NCI-H446 treated with DMSO at 0.1 percent for 48 hours (cell line): ENCODE measurements around the gene SLC16A7.

Experiments used
- DNase-seq: peaks from one replicate; lab custom pipeline; 2025; lab: John Stamatoyannopoulos, UW

The SLC16A7 gene

DNA sequence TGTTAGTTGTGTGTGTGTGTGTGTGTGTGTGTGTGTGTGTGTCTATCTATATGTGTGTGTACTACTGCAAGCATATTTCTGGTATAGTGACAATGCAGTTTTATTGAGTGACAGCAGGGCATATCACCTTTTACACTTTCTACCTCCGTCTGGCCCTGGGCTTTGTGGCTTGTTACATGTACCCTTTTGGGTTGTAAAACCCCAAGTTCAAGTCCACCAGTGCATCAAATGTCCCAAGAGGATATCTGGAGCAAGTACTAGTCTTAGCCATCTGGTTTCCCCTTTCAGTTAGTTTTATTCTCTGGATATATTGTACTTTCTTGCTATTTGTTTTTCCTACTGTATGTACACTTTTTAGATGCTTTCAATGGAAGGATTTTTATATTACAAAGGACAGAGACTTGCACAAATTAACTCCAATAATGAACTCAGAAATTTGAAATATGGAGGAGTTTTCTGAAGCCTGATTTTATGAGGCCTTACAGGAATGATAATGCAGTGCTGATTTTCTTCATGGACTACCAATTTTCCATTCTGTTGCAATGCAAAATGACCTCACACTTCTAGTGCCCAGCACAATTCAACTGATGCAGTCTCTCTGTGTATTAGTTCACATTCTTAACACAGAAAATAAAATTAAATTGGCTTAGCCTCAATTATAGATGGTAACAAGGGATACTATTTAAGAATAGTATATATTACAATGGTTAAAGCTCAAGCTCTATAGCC is 29.1 kb downstream of the SLC16A7 start:
- no peak for DNase-seq

DNA sequence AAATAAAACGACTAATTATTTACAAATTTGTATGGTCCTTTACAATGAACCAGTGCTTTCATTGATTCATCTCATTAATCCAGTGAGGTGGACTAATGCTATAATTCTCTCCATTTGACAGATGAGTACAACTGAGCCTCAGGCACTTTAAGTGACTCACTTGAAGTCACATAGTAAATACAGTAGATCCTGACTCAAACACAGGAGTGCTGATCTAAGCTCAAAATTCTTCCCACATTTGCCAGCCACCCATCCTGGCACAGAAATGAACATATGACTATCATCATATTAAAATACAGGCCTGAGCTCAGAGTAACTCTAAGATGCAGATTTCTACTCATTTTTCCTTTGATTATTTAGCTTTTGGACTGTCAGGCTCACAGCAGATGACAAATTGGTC is 30.6 kb downstream of the SLC16A7 start:
- DNase-seq = no peak

DNA sequence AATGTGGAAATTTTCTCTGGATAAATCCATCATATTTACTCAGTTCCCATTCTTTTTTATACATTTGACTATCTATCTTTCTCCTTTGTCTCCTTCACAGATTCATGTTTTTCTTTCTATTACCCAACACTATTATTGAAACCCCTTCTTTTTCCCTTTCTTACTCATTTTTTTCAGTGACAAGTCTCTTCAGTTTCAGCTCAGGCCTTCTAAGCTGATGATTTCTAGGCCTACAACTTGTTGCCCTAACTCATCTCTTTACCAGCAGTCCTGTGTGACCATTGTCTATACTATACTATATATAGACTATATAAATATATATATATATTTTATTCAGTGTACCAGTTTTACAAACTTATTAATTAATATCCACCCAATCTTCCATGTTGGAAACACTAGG is 31.8 kb downstream of the SLC16A7 start:
- no peak for DNase-seq

DNA sequence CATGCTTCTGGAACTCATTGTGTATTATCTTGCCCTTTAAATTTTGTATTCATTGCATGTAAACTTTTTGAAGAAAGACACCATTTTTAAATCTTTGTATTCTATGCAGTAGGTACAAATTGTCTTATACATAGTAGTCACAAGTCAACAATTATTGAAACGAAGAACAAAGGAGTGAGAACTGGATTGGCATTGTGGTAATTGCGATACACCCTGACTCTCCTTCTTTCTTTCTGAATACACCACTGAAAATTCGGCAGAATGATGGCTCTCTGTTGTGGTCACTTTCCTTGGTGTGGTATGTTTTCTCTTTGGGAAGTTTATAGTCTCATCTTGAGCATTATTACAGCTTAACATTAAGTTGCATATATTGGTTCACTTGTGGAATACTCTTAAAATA is 34.1 kb downstream of the SLC16A7 start:
- no peak for DNase-seq

DNA sequence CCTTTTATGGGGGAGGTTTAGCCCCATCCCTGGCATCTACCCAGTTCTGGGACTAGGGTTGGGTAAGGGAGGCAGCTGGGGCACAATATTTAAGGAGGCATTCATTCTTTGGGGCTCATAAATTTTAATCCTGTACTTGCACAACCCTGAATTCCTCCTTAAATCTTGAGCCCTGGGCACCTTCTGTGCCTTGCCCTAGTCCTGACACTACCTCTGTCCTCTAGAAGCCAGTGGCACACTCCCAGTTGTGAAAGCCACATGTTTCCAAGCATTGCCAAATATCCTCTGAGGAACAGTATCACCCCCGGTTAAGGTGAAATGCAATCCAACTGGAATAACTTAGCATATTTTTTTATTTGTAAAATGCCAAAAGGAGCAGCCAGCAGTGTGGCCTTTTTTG is 36.6 kb downstream of the SLC16A7 start:
- no peak for DNase-seq

DNA sequence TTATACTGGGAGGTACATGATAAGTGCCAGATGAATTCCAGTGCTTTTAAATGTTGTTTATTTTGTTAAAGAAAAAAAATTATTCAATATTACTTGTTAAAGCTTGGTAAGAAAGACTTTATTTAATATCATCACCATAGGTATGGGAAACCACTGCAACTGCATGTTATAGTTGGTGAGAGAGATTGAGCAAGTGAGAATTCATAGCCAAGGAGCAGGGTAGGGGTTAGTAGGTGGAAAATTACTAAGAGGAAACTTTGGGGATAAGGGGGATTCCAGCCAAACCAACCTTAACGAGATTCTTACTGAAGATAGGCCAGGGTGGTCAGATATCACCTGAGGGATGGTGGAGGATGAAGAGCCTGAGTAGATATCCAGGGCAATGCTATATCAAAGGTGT is 38.4 kb downstream of the SLC16A7 start:
- no peak for DNase-seq

DNA sequence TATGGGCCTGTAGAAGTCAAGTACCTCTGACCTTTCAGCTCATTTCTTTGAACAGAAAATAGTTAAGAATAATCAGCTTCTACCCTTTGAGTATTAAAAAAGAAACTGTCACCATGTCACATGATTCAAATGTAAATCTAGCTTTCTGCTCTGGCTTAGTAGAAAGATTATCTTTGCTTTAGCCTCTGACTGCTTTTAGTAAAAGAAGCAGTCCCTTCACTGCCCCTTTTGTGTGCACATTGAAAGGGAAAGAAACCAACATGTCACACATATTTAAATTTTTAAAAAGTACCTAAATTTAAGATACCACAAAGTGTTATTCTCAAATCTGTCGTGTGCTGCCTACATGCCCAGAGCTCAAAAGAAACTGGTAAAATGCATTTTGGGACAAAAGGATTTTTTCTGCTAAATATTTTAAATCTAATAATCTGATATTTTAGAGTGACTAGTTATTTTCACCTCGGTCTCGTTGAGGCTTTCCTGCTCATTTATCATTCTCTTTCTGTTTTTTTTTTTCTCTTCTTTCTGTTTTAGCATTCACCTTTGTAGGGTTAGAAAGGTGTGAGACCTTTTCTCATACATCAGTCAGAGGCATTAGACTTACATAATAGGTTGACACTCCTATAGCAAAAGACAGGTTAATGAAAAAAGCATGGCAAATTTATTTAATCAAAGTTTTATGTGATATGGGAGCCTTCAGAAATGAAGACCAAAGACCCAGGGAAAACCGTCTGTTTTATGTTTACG is 41.3 kb downstream of the SLC16A7 start:
- no peak for DNase-seq

DNA sequence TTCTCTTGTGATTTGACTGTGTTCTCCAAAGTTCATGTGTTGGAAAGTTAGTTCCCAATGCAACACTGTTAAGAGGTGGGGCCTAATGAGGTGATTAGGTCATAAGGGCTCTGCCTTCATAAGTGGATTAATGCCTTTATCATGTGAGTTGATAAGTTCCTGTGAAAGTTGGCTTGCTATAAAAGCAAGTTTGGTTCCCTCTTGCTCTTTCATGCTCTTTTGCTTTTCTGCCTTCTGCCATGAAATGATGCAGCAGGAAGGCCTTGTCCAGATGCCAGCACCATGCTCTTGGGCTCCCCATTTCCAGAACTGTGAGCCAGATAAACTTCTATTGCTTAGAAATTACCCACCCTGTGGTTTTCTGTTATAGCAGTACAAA is 41.9 kb downstream of the SLC16A7 start:
- no peak for DNase-seq

DNA sequence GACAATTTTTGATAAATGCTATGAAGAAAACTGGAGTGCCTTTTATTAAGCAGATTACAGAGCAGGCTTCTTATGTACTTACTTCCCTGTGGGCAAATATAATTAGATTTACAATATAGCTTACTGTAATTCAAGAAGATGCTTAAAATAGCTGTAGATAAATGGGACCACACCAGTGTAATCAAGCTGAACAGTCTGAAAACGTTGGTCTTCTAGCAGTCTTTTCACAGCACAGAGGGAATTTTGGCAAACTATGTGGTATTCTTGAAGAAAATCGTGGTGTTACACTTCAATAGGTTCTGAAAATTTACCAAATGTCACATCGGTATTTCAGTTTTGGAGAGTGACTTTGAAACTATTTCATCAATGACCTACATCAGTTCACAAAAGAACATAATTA is 47.7 kb downstream of the SLC16A7 start:
- DNase-seq = no peak

DNA sequence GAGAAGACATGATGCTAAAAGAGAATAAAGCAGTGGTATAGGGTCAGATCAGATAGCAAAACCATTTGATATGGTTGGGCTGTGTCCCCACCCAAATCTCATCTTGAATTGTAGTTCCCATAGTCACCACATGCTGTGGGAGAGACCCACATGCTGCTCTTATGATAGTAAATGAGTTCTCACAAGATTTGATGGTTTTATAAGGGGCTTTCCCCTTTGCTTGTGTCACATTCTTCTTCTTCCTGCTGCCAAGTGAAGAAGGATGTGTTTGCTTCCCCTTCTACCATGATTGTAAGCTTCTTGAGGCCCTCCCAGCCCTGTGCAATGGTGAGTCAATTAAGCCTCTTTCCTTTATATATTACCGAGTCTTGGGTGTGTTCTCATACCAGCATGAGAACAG is 49.4 kb downstream of the SLC16A7 start:
- no peak for DNase-seq

DNA sequence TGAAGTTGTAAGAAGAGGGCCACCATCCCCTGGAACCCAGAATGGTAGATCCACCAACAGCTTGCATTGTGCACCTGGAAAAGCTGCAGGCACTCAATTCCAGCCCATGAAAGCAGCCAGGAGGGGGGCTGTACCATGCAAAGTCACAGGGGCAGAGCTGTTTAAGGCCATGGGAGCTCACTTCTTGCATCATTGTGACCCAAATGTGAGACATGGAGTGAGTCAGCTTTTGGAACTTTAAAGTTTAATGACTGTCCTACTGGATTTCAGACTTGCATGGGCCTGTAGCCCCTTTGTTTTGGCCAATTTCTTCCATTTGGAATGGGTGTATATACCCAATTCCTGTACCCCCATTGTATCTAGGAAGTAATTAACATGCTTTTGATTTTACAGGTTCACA is 50.8 kb downstream of the SLC16A7 start:
- no peak for DNase-seq

DNA sequence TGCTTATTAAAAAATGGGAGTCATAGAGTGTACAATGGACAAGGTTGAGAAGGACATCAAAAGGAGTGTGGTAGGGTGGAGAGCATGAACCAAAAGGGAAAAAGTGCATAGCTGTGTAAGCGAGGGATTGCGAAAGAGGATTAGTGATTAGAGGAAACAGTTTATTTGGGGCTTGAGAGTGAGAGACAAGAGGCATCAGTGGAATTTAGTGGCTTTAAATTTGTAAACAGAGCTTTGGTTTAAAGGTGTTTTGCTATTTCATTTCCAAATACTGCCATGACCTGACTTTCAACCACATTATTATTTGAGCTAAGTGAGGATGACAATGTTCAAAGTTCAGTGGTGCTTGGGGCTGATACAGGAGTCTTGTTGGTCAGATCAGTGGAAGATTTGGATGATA is 53.4 kb downstream of the SLC16A7 start:
- no peak for DNase-seq

DNA sequence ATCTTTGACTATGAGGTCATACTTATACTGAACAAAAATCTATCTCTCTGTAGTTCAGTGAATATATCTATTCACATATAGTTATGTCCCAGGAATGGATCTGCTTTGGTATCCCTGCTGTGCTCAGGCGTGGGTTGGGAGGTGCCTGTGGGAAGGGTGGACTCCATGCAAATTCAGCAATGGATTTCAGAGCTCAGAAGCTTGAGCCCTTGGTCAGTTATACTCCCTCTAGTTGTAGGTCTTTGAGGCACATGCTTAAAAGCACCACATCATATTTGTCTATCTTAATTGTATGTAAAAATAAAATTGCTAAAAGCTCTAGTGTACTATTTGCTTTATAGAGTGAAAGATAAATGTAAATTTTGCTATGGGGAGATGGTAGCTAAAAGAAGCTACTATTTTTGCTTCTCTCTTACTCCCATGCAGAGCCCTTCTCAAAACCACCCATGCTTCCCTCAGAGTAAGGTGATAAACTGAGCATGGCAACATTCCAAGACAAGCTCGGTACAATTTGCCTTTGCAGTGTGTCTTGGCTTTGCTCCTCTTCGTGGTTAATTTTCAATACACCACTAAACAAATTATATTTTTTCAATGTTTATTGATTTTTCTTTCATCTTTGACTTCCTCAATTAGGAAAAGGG is 54.9 kb downstream of the SLC16A7 start:
- DNase-seq = no peak

DNA sequence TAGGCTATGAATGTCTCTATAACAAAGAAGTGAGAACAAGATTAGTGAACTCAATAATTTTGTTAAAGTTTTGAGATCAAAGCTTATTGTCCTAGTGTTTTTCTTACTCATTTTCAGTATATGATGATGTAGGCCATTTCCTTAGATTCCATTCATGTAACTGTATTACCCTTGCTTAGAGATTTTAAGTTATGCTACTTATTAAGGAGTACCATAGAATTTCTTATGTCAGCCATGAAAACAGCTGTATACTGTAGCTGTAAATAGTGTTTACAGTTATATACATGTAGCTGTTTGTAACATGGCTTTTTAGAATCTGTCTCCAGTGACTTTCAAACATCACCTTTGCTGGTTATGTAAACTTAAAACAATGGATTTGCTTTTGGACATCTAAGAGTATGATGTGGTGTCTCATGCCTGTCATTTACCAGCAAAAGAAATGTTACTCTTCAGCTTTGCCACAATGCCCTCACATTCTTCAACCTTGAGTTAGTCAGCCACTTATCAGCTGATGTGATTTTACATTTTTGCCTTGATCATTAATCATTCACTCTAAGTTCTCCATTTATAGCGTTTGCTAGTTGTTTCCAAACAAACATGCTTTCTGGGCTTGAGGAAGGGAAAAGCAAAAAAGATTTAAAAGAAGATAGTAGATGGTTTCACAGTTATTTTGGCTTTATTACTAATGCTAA is 55.5 kb downstream of the SLC16A7 start:
- no peak for DNase-seq

DNA sequence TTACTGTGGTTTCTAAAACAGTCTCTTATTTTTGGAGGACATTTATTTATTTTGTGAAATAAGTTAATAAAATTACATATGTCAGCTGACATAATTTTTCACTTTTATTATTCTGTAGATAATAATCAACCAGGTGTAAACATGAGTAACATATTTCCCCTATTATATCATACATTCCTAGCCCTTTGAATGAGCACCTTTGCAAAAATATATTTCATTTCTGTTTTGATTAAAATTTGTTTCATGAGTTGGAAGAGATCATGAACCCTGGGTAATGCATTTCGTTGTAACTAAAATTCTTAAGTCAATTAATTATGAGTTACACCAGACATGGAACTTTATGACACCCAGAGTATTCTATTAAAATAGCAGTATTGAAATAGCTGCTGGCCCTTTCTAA is 56.3 kb downstream of the SLC16A7 start:
- DNase-seq = no peak

DNA sequence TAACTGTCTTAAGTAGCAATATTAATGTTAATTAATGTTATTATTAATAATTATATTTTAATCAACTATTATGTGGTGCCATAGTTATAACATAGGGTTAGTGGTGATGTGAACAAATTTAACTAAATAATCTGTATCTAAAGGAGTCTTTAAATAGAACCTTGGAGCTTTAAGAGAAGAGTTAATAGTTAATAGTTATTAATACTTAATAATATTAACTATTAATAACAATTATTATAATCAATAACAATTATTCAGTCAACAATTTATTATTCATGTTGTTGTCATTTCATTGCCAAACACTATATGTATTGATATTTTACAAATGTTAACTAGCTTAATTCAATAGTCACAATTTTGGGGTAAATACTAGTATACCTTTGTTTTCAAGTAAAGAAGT is 58.2 kb downstream of the SLC16A7 start:
- no peak for DNase-seq

DNA sequence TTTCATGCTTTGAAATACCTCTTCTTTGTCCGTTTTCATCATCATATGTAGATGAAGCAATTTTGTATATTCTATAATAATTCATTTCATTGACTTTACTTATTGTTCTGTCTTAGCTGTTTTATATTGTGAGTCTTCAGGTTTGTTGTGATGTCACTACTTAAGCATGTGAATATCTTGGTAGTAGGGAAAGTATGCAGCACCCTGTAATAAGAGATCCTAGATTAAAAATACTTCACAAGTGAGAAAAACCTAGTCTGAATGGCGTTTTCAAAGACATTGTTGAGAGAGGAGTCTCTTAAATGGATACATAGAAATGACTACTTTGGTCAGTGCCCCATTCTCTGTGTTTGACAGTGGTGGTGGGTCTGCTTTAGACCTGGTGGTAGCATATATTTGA is 61.4 kb downstream of the SLC16A7 start:
- no peak for DNase-seq

DNA sequence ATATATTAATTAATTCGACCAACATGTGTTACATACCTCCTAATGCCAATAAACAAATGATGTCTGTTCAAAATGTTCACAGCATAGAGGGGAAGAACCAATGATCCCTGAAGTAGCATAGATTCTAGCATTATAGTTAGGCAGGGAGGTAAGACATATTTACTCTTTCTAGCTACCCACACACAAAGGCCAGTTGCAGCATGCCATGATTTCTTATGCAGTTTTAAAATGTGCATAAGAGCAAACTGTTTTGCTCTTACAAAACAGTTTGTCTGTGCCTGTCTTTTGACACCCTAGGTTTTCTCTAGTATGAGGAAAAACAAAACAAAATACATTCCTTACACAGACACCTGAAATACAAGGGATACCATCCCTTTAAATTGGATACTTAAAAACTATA is 61.9 kb downstream of the SLC16A7 start:
- no peak for DNase-seq

DNA sequence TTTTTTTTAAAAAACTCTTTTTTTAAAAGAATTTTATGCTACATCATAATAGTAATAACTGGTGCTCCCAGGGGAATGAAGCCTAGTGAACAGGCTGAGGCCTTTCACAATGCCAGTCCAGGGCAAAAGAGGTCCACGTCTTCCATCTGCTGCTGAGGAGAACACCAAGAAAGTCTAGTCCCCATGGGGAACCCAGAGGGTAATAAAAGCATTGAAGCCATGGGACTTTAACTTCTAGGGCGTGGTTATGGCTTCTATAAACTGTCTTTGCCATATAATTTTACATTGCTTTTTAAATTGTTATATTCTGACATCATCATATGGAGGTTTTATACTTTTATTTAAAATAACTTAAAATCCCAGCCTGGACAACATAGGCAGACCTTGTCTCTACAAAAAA is 64.3 kb downstream of the SLC16A7 start:
- no peak for DNase-seq

DNA sequence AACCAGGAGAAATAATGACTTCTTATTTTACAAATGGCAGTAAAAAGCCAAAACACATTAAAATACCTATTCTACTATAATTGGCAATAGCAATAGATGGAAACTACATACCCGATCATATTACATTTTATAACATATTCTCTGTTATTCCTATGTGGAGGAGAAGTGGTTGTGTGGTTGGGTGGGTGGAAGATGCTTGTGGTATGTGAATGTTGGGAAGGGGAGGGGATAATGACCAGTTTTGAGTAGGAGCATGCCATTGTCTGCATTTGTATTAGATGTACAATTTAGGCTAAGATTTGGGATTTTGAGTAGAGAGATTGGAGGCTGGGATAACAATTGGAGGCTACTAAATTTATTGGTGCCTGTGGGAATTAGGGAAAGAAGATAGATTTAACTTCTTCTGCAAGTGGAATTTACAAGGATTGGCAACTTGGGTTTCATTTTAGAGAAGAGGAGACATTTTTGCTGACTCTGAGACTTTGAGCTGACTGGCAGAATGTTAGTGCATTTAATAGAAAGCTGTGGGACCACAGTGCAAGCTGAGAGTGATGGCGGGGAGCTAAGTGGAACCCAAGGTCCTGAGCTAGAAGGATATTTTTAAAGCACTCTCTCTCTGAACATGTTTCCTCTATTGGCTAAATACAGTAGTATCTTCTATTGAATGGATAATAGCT is 65.2 kb downstream of the SLC16A7 start:
- DNase-seq = no peak

DNA sequence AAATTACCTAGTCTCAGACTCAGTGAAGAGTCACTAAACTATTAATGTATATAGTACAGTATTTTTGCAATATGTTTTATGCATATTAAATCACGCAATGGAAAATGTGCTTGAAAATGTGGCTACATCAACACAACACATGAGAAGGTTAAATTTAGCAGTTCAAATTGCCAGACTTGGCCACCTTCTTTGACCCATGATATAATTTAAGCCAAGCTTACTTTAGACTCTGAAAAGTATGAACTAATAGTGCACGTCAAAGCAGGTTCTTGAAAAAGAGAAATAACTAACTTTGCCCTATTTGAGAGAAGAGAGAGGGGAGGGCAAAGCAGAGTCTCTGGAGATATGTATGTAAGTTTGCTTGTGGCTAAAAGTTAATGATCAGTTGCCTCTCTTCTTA is 68.7 kb downstream of the SLC16A7 start:
- DNase-seq = no peak

DNA sequence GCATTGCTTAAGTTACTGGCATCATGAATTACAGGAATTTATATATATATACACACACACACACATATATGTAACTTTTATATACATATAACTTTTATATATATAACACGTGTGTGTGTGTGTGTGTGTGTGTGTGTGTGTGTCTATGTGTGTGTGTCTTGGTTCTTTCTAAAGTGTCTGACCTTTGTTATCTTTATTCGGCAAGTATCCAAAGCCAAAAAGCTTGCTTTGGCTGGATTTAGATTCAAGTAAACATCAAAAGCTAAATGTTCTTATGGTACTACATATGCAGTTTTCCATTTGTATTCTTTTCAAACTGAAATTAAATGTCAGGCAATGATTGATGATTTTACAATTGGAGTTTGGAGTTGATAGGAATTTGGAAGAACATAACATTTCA is 69.9 kb downstream of the SLC16A7 start:
- no peak for DNase-seq
